ENCODE measurements around the gene CFAP68. TPM values are rescaled to one million over a fixed set of nuclear protein-coding genes. Genes with fewer than 3 reads are reported as not detected.

The CFAP68 gene
- total RNA-seq, 4 donors from 2014 or later = 24.7 to 47.1 (median 38.0) TPM

GRCh38 chr11:111912535-111912934, 33.2 kb downstream of the CFAP68 start, which contains the start of gene HSPB2:
Gene HSPB2, plus strand, starts transcription at chr11:111912734. Its CDS starts 96 bp downstream, at chr11:111912830.
- Histone ChIP-seq H3K9me3 (no peaks in the 10 kb centered on the region), H3K4me3 (replicated peaks in 1 of 3) (peak within 1 kb of the TSS in 2 of 3 donors; percentile 32 to 45), H3K36me3 (peaks cover 0 to 7% of the 10 kb centered on the region in 2 donors), H3K27ac (peak within 1 kb of the TSS; percentile 98 to 100 (median 98)), H3K4me1 (peaks cover 59 to 63% of the 10 kb centered on the region in 2 donors), H3K27me3 (no peaks in the 10 kb centered on the region)
- TF ChIP-seq POLR2A (IDR thresholded peaks at IDR 0.05) (no peak), CTCF (IDR thresholded peaks at IDR 0.05) (no peak)
- DNase-seq = peak in 1 of 2 donors; percentile 34
- 15 to 16% methylated on average over 7 to 8 of the region's 26 CpGs for WGBS, 2 donors
- intact Hi-C loops (cut with DNase I) = no loop called here

GRCh38 chr11:111913031-111913861, 33.9 kb downstream of the CFAP68 start:
- intact Hi-C loops (cut with DNase I) = no loop called here
- Histone ChIP-seq H3K27ac (peak overlapping the region; percentile 98 to 100 (median 98)), H3K4me3 (replicated peaks in 1 of 3) (peak overlapping the region in 1 of 3 donors; percentile 45), H3K36me3 (peaks cover 0 to 7% of the 10 kb centered on the region in 2 donors), H3K9me3 (no peaks in the 10 kb centered on the region), H3K27me3 (no peaks in the 10 kb centered on the region), H3K4me1 (peaks cover 66 to 70% of the 10 kb centered on the region in 2 donors)
- TF ChIP-seq POLR2A (IDR thresholded peaks at IDR 0.05) = no peak
- TF ChIP-seq CTCF (IDR thresholded peaks at IDR 0.05) = no peak
- 57 to 58% methylated on average over 14 to 16 of the region's 24 CpGs for WGBS, 2 donors
- DNase-seq = peak in 1 of 2 donors; percentile 18

- DNase-seq = peak; percentile 68 to 74
- Histone ChIP-seq H3K9me3 (no peaks in the 10 kb centered on the region), H3K4me3 (replicated peaks in 1 of 3) (peak overlapping the region in 1 of 3 donors; percentile 45), H3K36me3 (peaks cover 0 to 7% of the 10 kb centered on the region in 2 donors), H3K27ac (peak overlapping the region; percentile 98 to 100 (median 98)), H3K4me1 (peaks cover 67 to 72% of the 10 kb centered on the region in 2 donors), H3K27me3 (no peaks in the 10 kb centered on the region)
- intact Hi-C loops (cut with DNase I) = no loop called here
- WGBS, 2 donors = 5 to 14% methylated on average over 4 of the region's 4 CpGs
- no peak for TF ChIP-seq CTCF (IDR thresholded peaks at IDR 0.05)
- peak in 1 of 2 donors; percentile 63 for TF ChIP-seq POLR2A (IDR thresholded peaks at IDR 0.05)
These were observed 34.7 kb downstream of the CFAP68 start for GRCh38 chr11:111913997-111914396.

- no peak overlapping the region for H3K4me3 ChIP-seq (replicated peaks in 1 of 3)
- H3K4me1 ChIP-seq = peaks cover 59 to 68% of the 10 kb centered on the region in 2 donors
- no peaks in the 10 kb centered on the region for H3K9me3 ChIP-seq
- H3K27ac ChIP-seq = peak overlapping the region; percentile 95 to 100 (median 98)
- DNase-seq = peak; percentile 73 to 75
- 33 to 44% methylated on average over 1 of the region's 1 CpG for WGBS, 2 donors
- TF ChIP-seq CTCF (IDR thresholded peaks at IDR 0.05) = no peak
- TF ChIP-seq POLR2A (IDR thresholded peaks at IDR 0.05) = peak in 1 of 2 donors; percentile 57
- H3K27me3 ChIP-seq = no peaks in the 10 kb centered on the region
- intact Hi-C loops (cut with DNase I) = no loop called here
- no peaks in the 10 kb centered on the region for H3K36me3 ChIP-seq
These were observed 37.4 kb downstream of the CFAP68 start for GRCh38 chr11:111916768-111917167.

GRCh38 chr11:111917312-111917711, 38.0 kb downstream of the CFAP68 start:
- DNase-seq = no peak
- no peak for TF ChIP-seq CTCF (IDR thresholded peaks at IDR 0.05)
- TF ChIP-seq POLR2A (IDR thresholded peaks at IDR 0.05) = no peak
- H3K4me3 ChIP-seq (replicated peaks in 1 of 3) = no peak overlapping the region
- no peaks in the 10 kb centered on the region for H3K9me3 ChIP-seq
- H3K27ac ChIP-seq = peak overlapping the region; percentile 95 to 100 (median 98)
- peaks cover 61 to 69% of the 10 kb centered on the region in 2 donors for H3K4me1 ChIP-seq
- no peaks in the 10 kb centered on the region for H3K27me3 ChIP-seq
- no peaks in the 10 kb centered on the region for H3K36me3 ChIP-seq
- intact Hi-C loops (cut with DNase I) = no loop called here
- 85 to 98% methylated on average over 2 of the region's 2 CpGs for WGBS, 2 donors

Data from thyroid gland (tissue), 4 donors.